Fibroblast of lung (primary cell): Measurements from ENCODE around the gene IREB2. TPM values are rescaled to one million over a fixed set of nuclear protein-coding genes. Genes with fewer than 3 reads are reported as not detected.
A peak's percentile ranks its signal among the peaks of the same experiment; 100 is the strongest.

Experiments
- DNase-seq, 2 donors: peaks; one replicate each; pipeline versions ENCODE4 v3.0.0 to v3.0.0-alpha.2; 2010; ENCODE audit warnings: low read depth in 2 of 2
- H2AFZ ChIP-seq: 2 replicates; pipeline ENCODE4 v1.5.1; 2012; ENCODE audit warnings: low read length, control low read depth, inconsistent platforms
- H3K27ac ChIP-seq: 2 replicates; pipeline ENCODE4 v1.5.1; 2011; ENCODE audit warnings: low read length, control low read depth; ENCODE audit not compliant: insufficient read depth
- H3K27me3 ChIP-seq: 2 replicates; pipeline ENCODE4 v1.5.1; 2011; ENCODE audit warnings: mild to moderate bottlenecking, low read length; ENCODE audit not compliant: control insufficient read depth, insufficient read depth
- H3K36me3 ChIP-seq: 2 replicates; pipeline ENCODE4 v1.5.1; 2011; ENCODE audit warnings: low read length; ENCODE audit not compliant: control insufficient read depth, insufficient read depth
- H3K4me1 ChIP-seq: 2 replicates; pipeline ENCODE4 v1.5.1; 2011; ENCODE audit warnings: low read length; ENCODE audit not compliant: control insufficient read depth, insufficient read depth; ENCODE audit errors: extremely low read depth
- H3K4me2 ChIP-seq: 2 replicates; pipeline ENCODE4 v1.5.1; 2011; ENCODE audit warnings: low read length, control low read depth; ENCODE audit not compliant: insufficient read depth; ENCODE audit errors: extremely low read depth
- H3K4me3 ChIP-seq, 4 experiments: fragments of 200-600 bp in 1 of 4; sonication (generic) in 1 of 4; replicated peaks in 1 of 4; 2 replicates each; pipeline ENCODE4 v1.5.1; 2011 to 2016; ENCODE audit warnings: low read length in 4 of 4, low read depth in 3 of 4, mild to moderate bottlenecking in 3 of 4, control low read depth in 2 of 4, inconsistent platforms in 1 of 4, mixed read lengths in 1 of 4; ENCODE audit not compliant: insufficient read depth in 1 of 4; ENCODE audit errors: control extremely low read depth in 1 of 4
- H3K79me2 ChIP-seq: 2 replicates; pipeline ENCODE4 v1.5.1; 2012; ENCODE audit warnings: mild to moderate bottlenecking, low read length, inconsistent platforms; ENCODE audit not compliant: control insufficient read depth, insufficient read depth
- H3K9ac ChIP-seq: 2 replicates; pipeline ENCODE4 v1.5.1; 2011; ENCODE audit warnings: mild to moderate bottlenecking, low read length, control low read depth; ENCODE audit not compliant: insufficient read depth
- H3K9me3 ChIP-seq: 2 replicates; pipeline ENCODE4 v1.5.1; 2012; ENCODE audit warnings: low read depth, low read length; ENCODE audit not compliant: control insufficient read depth, insufficient read depth
- H4K20me1 ChIP-seq: 2 replicates; pipeline ENCODE4 v1.5.1; 2011; ENCODE audit warnings: low read length; ENCODE audit not compliant: control insufficient read depth, insufficient read depth; ENCODE audit errors: extremely low read depth
- CTCF ChIP-seq, 2 donors: IDR thresholded peaks in 1 of 2; conservative IDR thresholded peaks in 1 of 2; 1 replicate in 1 of 2; 2 replicates in 1 of 2; pipeline ENCODE4 v1.5.1; 2011 to 2012; ENCODE audit warnings: low read length in 2 of 2, control low read depth in 1 of 2, inconsistent platforms in 1 of 2, low read depth in 1 of 2, mild to moderate bottlenecking in 1 of 2
- EZH2 ChIP-seq: IDR thresholded peaks from 2 replicates; pipeline ENCODE4 v1.5.1; 2012; ENCODE audit warnings: low read length, control low read depth, mild to moderate bottlenecking; ENCODE audit errors: missing control alignments
- polyA plus RNA-seq, 2 donors: library from polyadenylated mRNA; depleted of rRNA in 1 of 2; stranded (reverse) in 1 of 2; unstranded in 1 of 2; fragments of >200 nt; gene quantifications; 2 replicates each; pipeline ENCODE4 v1.2.1, GENCODE V29; 2011 to 2012; ENCODE audit warnings: missing spikeins in 1 of 2
- total RNA-seq: library from RNA; depleted of rRNA; stranded (reverse); fragments of >200 nt; gene quantifications from 2 replicates; pipeline ENCODE4 v1.2.1, GENCODE V29; 2014

Gene IREB2
- total and polyA plus RNA-seq, 2 donors (not counting 1 experiment from before 2014, with no cell fraction given): 20.3 to 30.6 TPM

- H3K9me3 ChIP-seq: no peaks in the 10 kb centered on the region
- H3K4me3 ChIP-seq: no peak overlapping the region
- H3K4me2 ChIP-seq: no peak overlapping the region
- no peak for DNase-seq
- no peak for TF ChIP-seq EZH2
- H3K4me1 ChIP-seq: peaks cover 6% of the 10 kb centered on the region
- no peaks in the 10 kb centered on the region for H3K27me3 ChIP-seq
- H2AFZ ChIP-seq: no peak overlapping the region
- peaks cover 84% of the 10 kb centered on the region for H3K79me2 ChIP-seq
- H3K27ac ChIP-seq: no peak overlapping the region
- H4K20me1 ChIP-seq: peaks cover 2% of the 10 kb centered on the region
- no peak overlapping the region for H3K9ac ChIP-seq
- H3K36me3 ChIP-seq: no peaks in the 10 kb centered on the region
Observed at GRCh38 chr15:78454992-78455391, 17.0 kb downstream of the IREB2 start.

GRCh38 chr15:78455749-78456148, 17.7 kb downstream of the IREB2 start:
- DNase-seq: peak; percentile 4 to 22
- no peaks in the 10 kb centered on the region for H3K27me3 ChIP-seq
- TF ChIP-seq EZH2: no peak
- H4K20me1 ChIP-seq: peaks cover 2% of the 10 kb centered on the region
- H3K36me3 ChIP-seq: no peaks in the 10 kb centered on the region
- no peak overlapping the region for H2AFZ ChIP-seq
- no peak overlapping the region for H3K9ac ChIP-seq
- H3K9me3 ChIP-seq: no peaks in the 10 kb centered on the region
- H3K4me1 ChIP-seq: peaks cover 6% of the 10 kb centered on the region
- no peak overlapping the region for H3K27ac ChIP-seq
- peaks cover 81% of the 10 kb centered on the region for H3K79me2 ChIP-seq
- H3K4me2 ChIP-seq: no peak overlapping the region
- no peak overlapping the region for H3K4me3 ChIP-seq

GRCh38 chr15:78456426-78456825, 18.4 kb downstream of the IREB2 start:
- Histone ChIP-seq H3K79me2 (peaks cover 85% of the 10 kb centered on the region), H3K9me3 (no peaks in the 10 kb centered on the region), H3K9ac (no peak overlapping the region), H3K27ac (no peak overlapping the region), H3K4me3 (no peak overlapping the region), H3K4me1 (peaks cover 6% of the 10 kb centered on the region), H4K20me1 (peaks cover 2% of the 10 kb centered on the region), H3K4me2 (no peak overlapping the region), H3K36me3 (no peaks in the 10 kb centered on the region), H3K27me3 (no peaks in the 10 kb centered on the region), H2AFZ (no peak overlapping the region)
- TF ChIP-seq EZH2 (no peak), CTCF (conservative IDR thresholded peaks at IDR 0.05 in 1 of 2, IDR thresholded peaks at IDR 0.05 in 1 of 2; ENCODE audit: low read depth in 1 of 2, low read length in 2 of 2) (no peak)
- DNase-seq: no peak

GRCh38 chr15:78457101-78457500, 19.1 kb downstream of the IREB2 start:
- peaks cover 83% of the 10 kb centered on the region for H3K79me2 ChIP-seq
- H3K4me3 ChIP-seq: no peak overlapping the region
- H3K9ac ChIP-seq: no peak overlapping the region
- no peaks in the 10 kb centered on the region for H3K36me3 ChIP-seq
- no peak overlapping the region for H3K27ac ChIP-seq
- no peaks in the 10 kb centered on the region for H3K9me3 ChIP-seq
- DNase-seq: peak; percentile 67 to 78
- peaks cover 2% of the 10 kb centered on the region for H4K20me1 ChIP-seq
- H3K4me1 ChIP-seq: peaks cover 6% of the 10 kb centered on the region
- H3K27me3 ChIP-seq: no peaks in the 10 kb centered on the region
- H2AFZ ChIP-seq: no peak overlapping the region
- TF ChIP-seq CTCF (conservative IDR thresholded peaks at IDR 0.05 in 1 of 2, IDR thresholded peaks at IDR 0.05 in 1 of 2; ENCODE audit: low read depth in 1 of 2, low read length in 2 of 2) (no peak), EZH2 (no peak)
- H3K4me2 ChIP-seq: no peak overlapping the region
